K562 (cell line): ENCODE data around the gene PLA2G3. TPM values are rescaled to one million over a fixed set of nuclear protein-coding genes. Genes with fewer than 3 reads are reported as not detected.

ENCODE experiments used
- ATAC-seq: fragments of 200-7000 bp; cut with Tn5 transposase; 3 replicates; pipeline ENCODE4 v1.9.1; 2020; ENCODE audit warnings: moderate library complexity
- BruUV-seq: library from RNA; stranded (reverse); fragments of 400-500 nt; replicated peaks from 2 replicates; lab custom pipeline; 2021; lab: Mats Ljungman, UMichigan
- CTCF ChIA-PET: fragments of 300-600 bp; formaldehyde crosslinking; extraction: SDS; loops from one replicate; lab custom pipeline; 2021; ENCODE audit warnings: low intra/inter-chr PET ratio; lab: Yijun Ruan, JAX
- POLR2A ChIA-PET: fragments of 300-600, 350-650 bp; sonication (Branson Sonifier 250); formaldehyde crosslinking; extraction: SDS; loops from one replicate; lab custom pipeline; 2021; ENCODE audit warnings: antibody characterized with exemption, inconsistent platforms; lab: Yijun Ruan, JAX
- DNase-seq, 4 experiments: peaks; one replicate each; pipeline versions ENCODE4 v3.0.0 to v3.0.0-alpha.2; 2011 to 2018; ENCODE audit warnings: low spot score in 3 of 4, mixed read lengths in 3 of 4; ENCODE audit errors: extremely low read depth in 1 of 4
- FAIRE-seq: peaks from 2 replicates; lab custom pipeline; 2011; peaks lifted over from hg19 to GRCh38; lab: Jason Lieb, UNC
- H2AFZ ChIP-seq: 2 replicates; pipeline ENCODE4 v1.6.0; 2011; ENCODE audit warnings: low read depth, low read length, control low read depth, inconsistent platforms
- H3K27ac ChIP-seq: fragments of 200-600 bp; 3 replicates; pipeline ENCODE4 v1.8.0; 2011; ENCODE audit warnings: low read depth, mild to moderate bottlenecking, control low read depth, inconsistent platforms, low read length, moderate library complexity, mixed read lengths; ENCODE audit errors: extremely low read depth
- H3K27me3 ChIP-seq, 2 experiments: fragments of 300-600 bp in 1 of 2; 2 replicates in 1 of 2; 3 replicates in 1 of 2; pipeline versions ENCODE4 v1.6.0 to v1.8.0; 2011; ENCODE audit warnings: inconsistent platforms in 2 of 2, low read length in 2 of 2, mild to moderate bottlenecking in 1 of 2, mixed read lengths in 1 of 2, moderate library complexity in 1 of 2; ENCODE audit not compliant: control insufficient read depth in 2 of 2, insufficient read depth in 2 of 2
- H3K36me3 ChIP-seq: fragments of 300-600 bp; 3 replicates; pipeline ENCODE4 v1.8.0; 2011; ENCODE audit warnings: mild to moderate bottlenecking, low read length, inconsistent platforms; ENCODE audit not compliant: control insufficient read depth, insufficient read depth
- H3K4me1 ChIP-seq, 2 experiments: fragments of 200-600 bp in 1 of 2; replicated peaks in 1 of 2; 2 replicates in 1 of 2; 3 replicates in 1 of 2; pipeline versions ENCODE4 v1.5.1 to v1.8.0; 2011; ENCODE audit warnings: inconsistent platforms in 2 of 2, low read length in 2 of 2, mild to moderate bottlenecking in 1 of 2, mixed read lengths in 1 of 2, moderate library complexity in 1 of 2; ENCODE audit not compliant: control insufficient read depth in 2 of 2, insufficient read depth in 2 of 2
- H3K4me2 ChIP-seq: 2 replicates; pipeline ENCODE4 v1.6.1; 2011; ENCODE audit warnings: low read length, control low read depth, inconsistent platforms, mixed read lengths; ENCODE audit not compliant: insufficient read depth
- H3K4me3 ChIP-seq: fragments of 200-600 bp; sonication (generic), shearing (Covaris generic); 2 replicates; pipeline ENCODE4 v1.5.1; 2016; ENCODE audit warnings: control low read depth, inconsistent platforms
- H3K79me2 ChIP-seq: fragments of 200-600 bp; 3 replicates; pipeline ENCODE4 v1.8.0; 2011; ENCODE audit warnings: low read length, inconsistent platforms; ENCODE audit not compliant: control insufficient read depth, insufficient read depth
- H3K9ac ChIP-seq, 2 experiments: 2 replicates each; pipeline versions ENCODE4 v1.6.0 to v1.6.1; 2011; ENCODE audit warnings: low read depth in 2 of 2, low read length in 2 of 2, control low read depth in 1 of 2, inconsistent platforms in 1 of 2, mild to moderate bottlenecking in 1 of 2, mixed read lengths in 1 of 2; ENCODE audit not compliant: insufficient read depth in 1 of 2
- H3K9me1 ChIP-seq: one replicate; pipeline ENCODE4 v1.6.0; 2011; ENCODE audit warnings: inconsistent platforms, mild to moderate bottlenecking, low read length, moderate library complexity; ENCODE audit not compliant: control insufficient read depth, insufficient read depth
- H3K9me3 ChIP-seq: replicated peaks from 2 replicates; pipeline ENCODE4 v1.5.1; 2011; ENCODE audit warnings: low read depth, low read length, inconsistent platforms; ENCODE audit not compliant: control insufficient read depth, insufficient read depth
- H4K20me1 ChIP-seq: replicated peaks from 2 replicates; pipeline ENCODE4 v1.6.1; 2011; ENCODE audit warnings: low read length, inconsistent platforms, mixed read lengths; ENCODE audit not compliant: control insufficient read depth, insufficient read depth
- ATF1 ChIP-seq, 2 experiments: fragments of 450-650 bp in 1 of 2; IDR thresholded peaks; 2 replicates each; pipeline ENCODE4 v1.6.1; 2016; ENCODE audit warnings: missing compliant biosample characterization in 1 of 2, missing genetic modification characterization in 1 of 2
- CREM ChIP-seq: IDR thresholded peaks from 2 replicates; pipeline ENCODE4 v1.6.1; 2014; ENCODE audit warnings: antibody characterized with exemption, low read depth
- CTBP1 ChIP-seq: fragments of 450-650 bp; IDR thresholded peaks from 2 replicates; pipeline ENCODE4 v1.6.1; 2016; ENCODE audit warnings: borderline replicate concordance
- ERF ChIP-seq: fragments of 450-650 bp; formaldehyde crosslinking; IDR thresholded peaks from 2 replicates; pipeline ENCODE4 v1.4.0; 2020; ENCODE audit warnings: mild to moderate bottlenecking, mixed read lengths
- LEF1 ChIP-seq: fragments of 450-650 bp; IDR thresholded peaks from 2 replicates; pipeline ENCODE4 v1.6.1; 2016; ENCODE audit warnings: mild to moderate bottlenecking
- MAFK ChIP-seq: IDR thresholded peaks from 2 replicates; pipeline ENCODE4 v1.6.1; 2011; ENCODE audit warnings: low read length, improper control_type of control experiment
- MYBL2 ChIP-seq, 2 experiments: fragments of 450-650 bp in 1 of 2; sonication (generic) in 1 of 2; formaldehyde crosslinking in 1 of 2; IDR thresholded peaks; 2 replicates each; pipeline versions ENCODE4 v1.6.1 to v1.8.1; 2017 to 2022; ENCODE audit warnings: borderline replicate concordance in 1 of 2, inconsistent platforms in 1 of 2, low read depth in 1 of 2, mild to moderate bottlenecking in 1 of 2, missing genetic modification reagents in 1 of 2, moderate library complexity in 1 of 2
- NELFE ChIP-seq: IDR thresholded peaks from 2 replicates; pipeline ENCODE4 v1.6.1; 2011; ENCODE audit warnings: mild to moderate bottlenecking; ENCODE audit not compliant: insufficient read depth, insufficient read length
- PYGO2 ChIP-seq: fragments of 450-650 bp; IDR thresholded peaks from 2 replicates; pipeline ENCODE4 v1.6.1; 2016; ENCODE audit warnings: mild to moderate bottlenecking, missing genetic modification characterization, moderate library complexity, missing compliant biosample characterization
- SNIP1 ChIP-seq: fragments of 450-650 bp; IDR thresholded peaks from 2 replicates; pipeline ENCODE4 v1.7.1; 2017; ENCODE audit warnings: low read depth, mild to moderate bottlenecking
- YY1 ChIP-seq, 3 experiments: IDR thresholded peaks; 2 replicates each; pipeline ENCODE4 v1.6.1; 2011; ENCODE audit warnings: low read length in 2 of 3, mild to moderate bottlenecking in 2 of 3, moderate library complexity in 2 of 3, borderline replicate concordance in 1 of 3, control low read depth in 1 of 3, low read depth in 1 of 3; ENCODE audit not compliant: insufficient read depth in 3 of 3, insufficient replicate concordance in 2 of 3, control insufficient read depth in 1 of 3, insufficient read length in 1 of 3; ENCODE audit errors: extremely low read depth in 1 of 3
- ZNF76 ChIP-seq: fragments of 250-450 bp; sonication (Bioruptor Pico); IDR thresholded peaks from 2 replicates; pipeline ENCODE4 v1.4.0; 2020; ENCODE audit warnings: mild to moderate bottlenecking, moderate library complexity, borderline replicate concordance
- WGBS: fragments of 100-300 bp; shearing (Covaris generic); methylation state at CpG from one replicate; pipeline ENCODE4 v1.1.6; 2016; ENCODE audit warnings: low coverage, mixed read lengths; ENCODE audit not compliant: insufficient coverage; ENCODE audit errors: missing lambda C conversion rate; 5-methylcytosine and 5-hydroxymethylcytosine counted together
- in situ Hi-C: fragments of 300-500 bp; cut with MboI; formaldehyde crosslinking; loops from 4 replicates; pipeline ENCODE4 v1.15.0; 2018; ENCODE audit warnings: inconsistent platforms, mixed read lengths
- intact Hi-C: fragments of 100-400 bp; cut with micrococcal nuclease; formaldehyde crosslinking; loops from 2 replicates; pipeline ENCODE4 v1.14.2; 2022
- polyA plus RNA-seq, 8 experiments: library from polyadenylated mRNA; depleted of rRNA in 4 of 8; stranded (reverse) in 5 of 8; unstranded in 3 of 8; fragments of >200 nt; fragmentation: Nextera tagmentation in 2 of 8; fragmentation: Illumina TruSeq in 1 of 8; extraction: Ambion mirVana in 2 of 8; extraction: Trizol in 1 of 8; gene quantifications; 2 replicates each; pipeline versions ENCODE4 v1.2.1 to v1.2.3, GENCODE V29; 2011 to 2014; ENCODE audit warnings: inconsistent platforms in 1 of 8, missing spikeins in 1 of 8
- total RNA-seq, 7 experiments: library from RNA; depleted of rRNA in 6 of 7; stranded (reverse); fragments of >200 nt in 6 of 7; fragmentation: Illumina TruSeq in 2 of 7; extraction: Trizol in 2 of 7; gene quantifications; 2 replicates each; pipeline versions ENCODE4 v1.2.1 to v1.2.3, GENCODE V29; 2011 to 2021; ENCODE audit warnings: low replicate concordance in 1 of 7
- TF ChIP-seq, protein P1 (sequence below), 3 experiments: fragments of 200-800 bp in 1 of 3; fragments of 250-450 bp in 1 of 3; fragments of 450-650 bp in 1 of 3; sonication (Bioruptor Pico) in 1 of 3; sonication (Bioruptor generic) in 1 of 3; formaldehyde crosslinking in 1 of 3; IDR thresholded peaks; 2 replicates each; pipeline versions ENCODE4 v1.6.1 to v1.8.0; 2016 to 2022; ENCODE audit warnings: mild to moderate bottlenecking in 2 of 3, missing genetic modification characterization in 2 of 3, missing compliant biosample characterization in 1 of 3, moderate library complexity in 1 of 3
- TF ChIP-seq, protein P2 (sequence below): sonication (generic); formaldehyde crosslinking; IDR thresholded peaks from 2 replicates; pipeline ENCODE4 v1.8.0; 2022; ENCODE audit warnings: mild to moderate bottlenecking, missing genetic modification reagents

Gene PLA2G3
- total and polyA plus RNA-seq, 9 of the 15 experiments (the other 6 are each of a cell fraction or from before 2014, with no cell fraction given), result 0.18 to 1.4 (median 0.64) TPM

DNA sequence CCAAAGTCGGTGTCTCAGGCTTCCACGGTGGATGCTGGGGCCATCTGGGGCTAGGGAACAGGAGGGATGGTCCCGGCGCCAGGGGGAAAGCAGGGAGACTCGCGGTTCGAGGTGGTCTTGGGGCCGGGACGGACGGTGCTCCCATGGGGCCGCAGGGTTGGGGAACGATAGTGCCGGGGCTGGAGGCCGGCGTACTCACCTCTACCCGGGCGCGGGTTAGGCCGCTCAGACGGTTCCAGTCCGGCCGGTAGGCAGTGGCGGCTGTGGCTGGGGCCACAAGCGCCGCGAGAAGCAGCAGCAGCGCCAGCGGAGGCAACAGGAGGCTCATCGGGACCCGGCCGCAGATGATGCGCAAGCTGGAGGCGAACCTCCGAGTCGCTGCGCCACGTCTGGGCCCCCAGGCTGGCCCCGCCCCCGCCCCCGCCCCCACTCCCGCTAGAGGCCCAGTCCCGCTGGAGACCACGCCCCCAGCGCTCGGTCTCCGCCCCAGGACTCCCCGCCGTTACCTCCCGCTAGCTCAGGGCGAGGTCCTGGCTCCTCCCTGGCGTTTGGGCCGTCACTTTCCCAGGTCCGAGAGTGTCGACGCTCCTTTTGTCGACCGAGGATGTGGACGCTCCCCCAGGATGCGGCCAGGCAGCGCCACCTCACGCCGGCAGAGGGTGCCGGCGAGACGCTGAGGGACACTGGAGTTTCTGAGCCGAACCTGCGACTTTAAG, 33.0 kb downstream of the PLA2G3 start, which contains the start of gene SELENOM:
Gene SELENOM (minus strand): TSS at position 391 of the 716 bp plus-strand sequence. CDS start 63 bp downstream, at position 328.
- no TSS peak for BruUV-seq
- Histone ChIP-seq H3K27me3 (no peaks in the 10 kb centered on the region), H3K9me3 (no peaks in the 10 kb centered on the region), H3K4me2 (peak within 1 kb of the TSS; percentile 91), H3K79me2 (no peaks in the 10 kb centered on the region), H2AFZ (peak within 1 kb of the TSS; percentile 99), H4K20me1 (no peaks in the 10 kb centered on the region), H3K36me3 (no peaks in the 10 kb centered on the region), H3K27ac (peak within 1 kb of the TSS; percentile 68), H3K4me3 (peak within 1 kb of the TSS; percentile 52), H3K9me1 (no peaks in the 10 kb centered on the region), H3K9ac (peak within 1 kb of the TSS; percentile 73 to 91), H3K4me1 (peaks cover 2 to 17% of the 10 kb centered on the region in 2 experiments; a peak in 4 of 5 replicates)
- WGBS, result 2% methylated on average over 34 of the region's 67 CpGs
- CTCF ChIA-PET, result interaction anchor here (0.8 to 2.3 kb wide), 2 partner anchors 42 to 124 kb away, joined by 5 to 18 read pairs; no protein-coding TSS in a partner anchor
- DNase-seq, result peak; percentile 93 to 96 (median 94)
- FAIRE-seq, result peak; percentile 97
- intact Hi-C loops, result loop anchor here (2.0 kb wide), 1 partner anchor 41 kb away; no protein-coding TSS in a partner anchor
- in situ Hi-C loops, result no loop called here
- POLR2A ChIA-PET, result interaction anchor here (0.6 to 1.6 kb wide), 13 partner anchors 9 to 1628 kb away, joined by 3 to 8 read pairs (median 3); partner anchors contain the start of gene RNF185
- peak; percentile 100 for ATAC-seq
- TF ChIP-seq YY1 (IDR thresholded peaks at IDR 0.05; ENCODE audit: borderline replicate concordance in 1 of 3, control insufficient read depth in 1 of 3, extremely low read depth in 1 of 3, insufficient read depth in 3 of 3, insufficient read length in 1 of 3, insufficient replicate concordance in 2 of 3, low read depth in 1 of 3, low read length in 2 of 3), result peak in 1 of 3 experiments; percentile 26
- TF ChIP-seq, protein P1, sequence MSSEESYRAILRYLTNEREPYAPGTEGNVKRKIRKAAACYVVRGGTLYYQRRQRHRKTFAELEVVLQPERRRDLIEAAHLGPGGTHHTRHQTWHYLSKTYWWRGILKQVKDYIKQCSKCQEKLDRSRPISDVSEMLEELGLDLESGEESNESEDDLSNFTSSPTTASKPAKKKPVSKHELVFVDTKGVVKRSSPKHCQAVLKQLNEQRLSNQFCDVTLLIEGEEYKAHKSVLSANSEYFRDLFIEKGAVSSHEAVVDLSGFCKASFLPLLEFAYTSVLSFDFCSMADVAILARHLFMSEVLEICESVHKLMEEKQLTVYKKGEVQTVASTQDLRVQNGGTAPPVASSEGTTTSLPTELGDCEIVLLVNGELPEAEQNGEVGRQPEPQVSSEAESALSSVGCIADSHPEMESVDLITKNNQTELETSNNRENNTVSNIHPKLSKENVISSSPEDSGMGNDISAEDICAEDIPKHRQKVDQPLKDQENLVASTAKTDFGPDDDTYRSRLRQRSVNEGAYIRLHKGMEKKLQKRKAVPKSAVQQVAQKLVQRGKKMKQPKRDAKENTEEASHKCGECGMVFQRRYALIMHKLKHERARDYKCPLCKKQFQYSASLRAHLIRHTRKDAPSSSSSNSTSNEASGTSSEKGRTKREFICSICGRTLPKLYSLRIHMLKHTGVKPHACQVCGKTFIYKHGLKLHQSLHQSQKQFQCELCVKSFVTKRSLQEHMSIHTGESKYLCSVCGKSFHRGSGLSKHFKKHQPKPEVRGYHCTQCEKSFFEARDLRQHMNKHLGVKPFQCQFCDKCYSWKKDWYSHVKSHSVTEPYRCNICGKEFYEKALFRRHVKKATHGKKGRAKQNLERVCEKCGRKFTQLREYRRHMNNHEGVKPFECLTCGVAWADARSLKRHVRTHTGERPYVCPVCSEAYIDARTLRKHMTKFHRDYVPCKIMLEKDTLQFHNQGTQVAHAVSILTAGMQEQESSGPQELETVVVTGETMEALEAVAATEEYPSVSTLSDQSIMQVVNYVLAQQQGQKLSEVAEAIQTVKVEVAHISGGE (CRISPR knock-in tag; IDR thresholded peaks at IDR 0.05), result peak in 1 of 3 experiments; percentile 51; a peak in 1 of 6 replicates
- no peak for TF ChIP-seq NELFE
- no peak for TF ChIP-seq ZNF76
- no peak for TF ChIP-seq MYBL2 (IDR thresholded peaks at IDR 0.05; ENCODE audit: low read depth)
- TF ChIP-seq MYBL2 (CRISPR knock-in tag; IDR thresholded peaks at IDR 0.05; ENCODE audit: borderline replicate concordance), result no peak
- TF ChIP-seq, protein P2, sequence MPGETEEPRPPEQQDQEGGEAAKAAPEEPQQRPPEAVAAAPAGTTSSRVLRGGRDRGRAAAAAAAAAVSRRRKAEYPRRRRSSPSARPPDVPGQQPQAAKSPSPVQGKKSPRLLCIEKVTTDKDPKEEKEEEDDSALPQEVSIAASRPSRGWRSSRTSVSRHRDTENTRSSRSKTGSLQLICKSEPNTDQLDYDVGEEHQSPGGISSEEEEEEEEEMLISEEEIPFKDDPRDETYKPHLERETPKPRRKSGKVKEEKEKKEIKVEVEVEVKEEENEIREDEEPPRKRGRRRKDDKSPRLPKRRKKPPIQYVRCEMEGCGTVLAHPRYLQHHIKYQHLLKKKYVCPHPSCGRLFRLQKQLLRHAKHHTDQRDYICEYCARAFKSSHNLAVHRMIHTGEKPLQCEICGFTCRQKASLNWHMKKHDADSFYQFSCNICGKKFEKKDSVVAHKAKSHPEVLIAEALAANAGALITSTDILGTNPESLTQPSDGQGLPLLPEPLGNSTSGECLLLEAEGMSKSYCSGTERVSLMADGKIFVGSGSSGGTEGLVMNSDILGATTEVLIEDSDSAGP (CRISPR knock-in tag), result peak; percentile 37; the same call in 1 of the 2 replicates
- TF ChIP-seq ATF1 (CRISPR knock-in tag; IDR thresholded peaks at IDR 0.05), result peak; percentile 32; the same call in 1 of the 2 replicates
- TF ChIP-seq ATF1 (tag; IDR thresholded peaks at IDR 0.05), result peak; percentile 69
- no peak for TF ChIP-seq PYGO2
- TF ChIP-seq ERF (CRISPR knock-in tag), result no peak
- TF ChIP-seq MAFK, result 0 out of 2 replicates have a peak, but pooled peaks have one; percentile 10
- peak; percentile 86 for TF ChIP-seq CTBP1
- TF ChIP-seq LEF1, result no peak
- no peak for TF ChIP-seq SNIP1
- peak; percentile 94 for TF ChIP-seq CREM
